HG03060 (cell line): ENCODE measurements around the gene KRTAP5-7.
"Not testable (repeated sequence)": the region's sequence is repeated elsewhere in the genome, so short reads cannot be mapped to it uniquely, and the experiment has no call there.

Source experiments
- ATAC-seq: cut with Tn5 transposase; IDR thresholded peaks from one replicate; pipeline ENCODE4 v1.9.1; 2021; ENCODE audit warnings: low read depth, moderate number of reproducible peaks; ENCODE audit not compliant: unreplicated experiment

Gene KRTAP5-7

DNA sequence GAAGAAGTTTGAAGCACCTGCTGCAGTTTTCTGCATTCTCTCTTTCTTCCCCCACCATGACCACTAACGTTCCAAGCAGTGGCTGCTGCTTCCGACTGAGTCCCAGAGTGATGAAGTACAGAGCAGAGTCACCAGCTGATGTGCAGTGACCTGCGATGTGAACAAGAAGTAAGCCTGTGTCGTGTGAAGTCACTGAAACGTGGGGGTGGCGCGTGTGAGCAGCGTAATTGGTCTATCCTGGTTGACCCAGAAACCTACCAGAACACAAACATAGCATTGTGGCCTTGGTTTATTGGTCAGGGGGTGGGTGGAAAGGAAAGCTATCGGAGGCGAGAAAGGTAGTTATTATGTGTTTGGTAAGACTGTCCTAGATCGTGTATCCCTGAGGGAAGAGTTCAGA, 3.5 kb downstream of the KRTAP5-7 start:
- ATAC-seq: no peak

DNA sequence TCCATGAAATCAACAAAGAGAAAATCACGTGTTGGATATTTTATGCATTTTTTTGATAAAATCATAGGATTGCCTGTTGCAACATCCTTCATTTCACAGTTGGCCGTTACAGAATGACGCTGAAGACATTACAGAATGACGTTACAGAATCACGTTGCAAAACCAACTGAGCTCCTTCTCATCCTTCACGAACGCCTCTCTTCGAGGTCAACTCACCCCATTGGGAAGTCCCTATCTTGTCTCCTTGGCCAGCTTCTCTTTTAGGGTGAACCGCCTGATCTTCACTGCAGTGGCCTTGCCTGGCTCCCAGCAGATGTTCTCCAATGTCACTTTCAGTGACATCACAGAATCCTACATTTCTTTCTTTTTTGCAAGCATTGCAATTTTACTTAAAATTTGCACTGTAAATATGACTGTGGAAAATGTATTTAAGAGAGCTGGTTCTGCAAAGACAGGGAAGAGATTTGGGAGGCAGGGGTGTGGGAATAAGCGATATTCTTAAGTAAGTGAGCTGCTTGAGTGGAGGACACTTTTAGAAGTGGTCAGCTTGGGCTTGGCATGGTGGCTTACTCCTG, 5.1 kb downstream of the KRTAP5-7 start:
- ATAC-seq: no peak

DNA sequence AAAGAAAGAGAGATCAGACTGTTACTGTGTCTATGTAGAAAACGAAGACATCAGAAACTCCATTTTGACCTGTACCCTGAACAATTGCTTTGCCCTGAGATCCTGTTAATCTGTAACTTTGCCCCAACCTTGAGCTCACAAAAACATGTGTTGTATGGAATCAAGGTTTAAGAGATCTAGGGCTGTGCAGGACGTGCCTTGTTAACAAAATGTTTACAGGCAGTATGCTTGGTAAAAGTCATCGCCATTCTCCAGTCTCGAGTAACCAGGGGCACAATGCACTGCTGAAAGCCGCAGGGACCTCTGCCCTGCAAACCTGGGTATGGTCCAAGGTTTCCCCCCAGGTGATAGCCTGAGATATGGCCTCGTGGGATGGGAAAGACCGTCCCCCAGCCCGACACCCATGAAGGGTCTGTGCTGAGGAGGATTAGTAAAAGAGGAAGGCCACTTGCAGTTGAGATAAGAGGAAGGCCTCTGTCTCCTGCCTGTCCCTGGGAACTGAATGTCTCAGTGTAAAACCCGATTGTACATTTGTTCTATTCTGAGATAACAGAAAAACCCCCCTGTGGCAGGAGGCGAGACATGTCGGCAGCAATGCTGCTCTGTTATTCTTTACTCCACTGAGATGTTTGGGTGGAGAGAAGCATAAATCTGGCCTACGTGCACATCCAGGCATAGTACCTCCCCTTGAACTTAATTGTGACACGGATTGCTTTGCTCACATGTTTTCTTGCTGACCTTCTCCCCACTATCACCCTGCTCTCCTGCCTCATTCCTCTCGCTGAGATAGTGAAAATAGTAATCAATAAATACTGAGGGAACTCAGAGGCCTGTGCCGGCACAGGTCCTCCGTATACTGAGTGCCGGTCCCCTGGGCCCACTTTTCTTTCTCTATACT, 7.9 kb downstream of the KRTAP5-7 start:
- not testable (repeated sequence) for ATAC-seq

DNA sequence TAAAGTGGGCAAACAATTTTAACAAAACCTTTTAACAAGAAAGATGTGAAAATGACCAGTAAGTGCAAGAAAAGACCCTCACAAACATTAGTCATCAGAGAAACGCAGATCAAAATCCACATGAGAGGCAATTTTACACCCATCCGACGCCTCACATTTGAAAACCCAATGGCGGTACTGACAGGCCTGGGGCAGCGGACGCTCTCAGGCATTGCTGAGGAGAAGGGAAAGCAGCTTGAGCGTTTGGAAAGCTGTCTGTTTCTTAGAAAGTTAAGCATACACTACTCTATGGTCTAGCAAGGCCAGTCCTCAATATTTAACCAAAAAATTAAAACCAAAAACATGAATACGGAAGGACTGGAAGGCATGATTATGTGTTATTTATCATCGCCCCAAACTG, 8.8 kb downstream of the KRTAP5-7 start:
- no peak for ATAC-seq

DNA sequence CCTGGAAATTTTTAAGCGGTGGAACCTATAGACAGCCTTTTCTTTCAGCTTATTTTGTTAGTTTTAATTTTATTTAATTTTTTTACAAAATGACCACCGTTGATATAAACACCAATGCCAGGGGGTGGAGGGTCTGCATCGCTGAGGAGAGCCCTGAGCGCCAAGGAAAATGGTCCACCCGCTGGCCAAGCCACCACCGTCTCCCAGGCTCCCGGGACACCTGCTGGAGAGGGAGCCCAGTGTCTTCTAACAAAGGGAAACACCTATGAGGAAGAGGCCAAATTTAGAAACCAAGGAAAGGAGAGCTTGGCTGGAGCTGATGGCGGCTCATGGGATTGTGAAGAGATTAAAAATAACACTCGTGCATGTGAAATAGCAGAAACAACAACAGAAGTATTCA, 10.5 kb downstream of the KRTAP5-7 start:
- no peak for ATAC-seq

DNA sequence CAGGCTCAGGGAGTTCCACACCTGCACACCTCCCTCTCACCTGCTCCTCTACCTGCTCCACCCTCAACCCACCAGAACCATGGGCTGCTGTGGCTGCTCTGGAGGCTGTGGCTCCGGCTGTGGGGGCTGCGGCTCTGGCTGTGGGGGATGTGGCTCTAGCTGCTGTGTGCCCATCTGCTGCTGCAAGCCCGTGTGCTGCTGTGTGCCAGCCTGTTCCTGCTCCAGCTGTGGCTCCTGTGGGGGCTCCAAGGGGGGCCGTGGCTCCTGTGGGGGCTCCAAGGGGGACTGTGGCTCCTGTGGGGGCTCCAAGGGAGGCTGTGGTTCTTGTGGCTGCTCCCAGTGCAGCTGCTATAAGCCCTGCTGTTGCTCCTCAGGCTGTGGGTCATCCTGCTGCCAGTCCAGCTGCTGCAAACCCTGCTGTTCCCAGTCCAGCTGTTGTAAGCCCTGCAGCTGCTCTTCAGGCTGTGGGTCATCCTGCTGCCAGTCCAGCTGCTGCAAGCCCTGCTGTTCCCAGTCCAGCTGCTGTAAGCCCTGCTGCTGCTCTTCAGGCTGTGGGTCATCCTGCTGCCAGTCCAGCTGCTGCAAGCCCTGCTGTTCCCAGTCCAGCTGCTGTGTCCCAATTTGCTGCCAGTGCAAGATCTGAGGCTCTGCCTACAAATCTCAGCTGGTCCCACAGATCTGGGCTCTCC, 11.1 kb downstream of the KRTAP5-7 start, which contains the start of gene KRTAP5-8:
TSS of gene KRTAP5-8 (plus strand) at position 49 of the 689 bp plus-strand sequence. CDS start at position 80, 31 bp downstream.
- not testable (repeated sequence) for ATAC-seq

DNA sequence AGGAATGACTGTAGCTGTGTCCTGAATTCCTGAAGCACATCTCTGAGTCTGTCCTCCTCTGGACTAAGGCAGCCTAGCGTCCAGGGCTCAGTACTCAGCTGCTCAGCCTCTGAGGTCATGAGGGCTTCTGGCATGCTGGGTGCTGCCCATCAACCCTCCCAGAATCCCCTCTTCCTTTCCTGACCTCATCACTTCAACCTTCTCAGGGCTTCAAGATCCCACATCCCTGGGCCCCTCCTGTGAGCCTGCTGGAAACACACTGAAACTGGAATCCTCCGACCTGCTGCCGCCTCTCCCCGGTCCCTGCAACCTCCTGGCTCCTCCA, 11.6 kb downstream of the KRTAP5-7 start:
- no peak for ATAC-seq

DNA sequence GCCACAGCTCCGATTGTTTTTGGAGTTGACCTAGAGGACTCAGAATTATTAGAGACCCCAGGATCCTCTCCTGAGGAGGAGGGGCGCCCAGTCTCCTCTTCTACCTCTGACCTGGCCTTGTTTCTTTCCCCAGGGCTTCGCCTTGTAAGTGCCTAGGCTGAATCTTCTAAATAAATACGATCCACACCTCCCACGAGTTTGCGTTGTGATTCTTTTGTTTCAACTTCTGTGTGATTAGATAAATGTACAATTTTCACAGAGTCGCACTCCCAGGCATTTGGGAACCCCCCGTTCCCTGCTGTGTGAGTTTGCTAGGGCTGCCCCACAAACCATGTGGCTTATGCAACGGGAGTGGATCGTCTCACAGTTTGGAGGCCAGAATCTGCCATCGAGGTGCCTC, 11.9 kb downstream of the KRTAP5-7 start:
- no peak for ATAC-seq

DNA sequence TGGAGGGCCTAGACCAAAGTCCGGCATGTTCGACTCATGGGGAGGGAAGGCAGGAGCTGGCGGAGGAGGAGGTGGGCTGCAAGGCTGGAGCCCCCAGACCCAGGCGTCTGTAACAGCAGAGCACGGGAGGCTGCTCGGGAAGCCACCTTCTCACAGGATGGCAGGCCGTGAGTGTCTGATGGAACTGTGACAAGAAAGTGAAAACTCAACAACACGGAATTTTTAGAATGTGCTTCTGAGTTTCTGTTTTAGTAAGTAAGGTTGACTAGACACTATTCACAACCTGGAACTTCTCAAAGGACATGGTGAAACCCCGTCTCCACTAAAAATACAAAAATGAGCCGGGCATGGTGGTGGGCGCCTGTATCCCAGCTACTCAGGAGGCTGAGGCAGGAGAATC, 12.9 kb downstream of the KRTAP5-7 start:
- not testable (repeated sequence) for ATAC-seq

DNA sequence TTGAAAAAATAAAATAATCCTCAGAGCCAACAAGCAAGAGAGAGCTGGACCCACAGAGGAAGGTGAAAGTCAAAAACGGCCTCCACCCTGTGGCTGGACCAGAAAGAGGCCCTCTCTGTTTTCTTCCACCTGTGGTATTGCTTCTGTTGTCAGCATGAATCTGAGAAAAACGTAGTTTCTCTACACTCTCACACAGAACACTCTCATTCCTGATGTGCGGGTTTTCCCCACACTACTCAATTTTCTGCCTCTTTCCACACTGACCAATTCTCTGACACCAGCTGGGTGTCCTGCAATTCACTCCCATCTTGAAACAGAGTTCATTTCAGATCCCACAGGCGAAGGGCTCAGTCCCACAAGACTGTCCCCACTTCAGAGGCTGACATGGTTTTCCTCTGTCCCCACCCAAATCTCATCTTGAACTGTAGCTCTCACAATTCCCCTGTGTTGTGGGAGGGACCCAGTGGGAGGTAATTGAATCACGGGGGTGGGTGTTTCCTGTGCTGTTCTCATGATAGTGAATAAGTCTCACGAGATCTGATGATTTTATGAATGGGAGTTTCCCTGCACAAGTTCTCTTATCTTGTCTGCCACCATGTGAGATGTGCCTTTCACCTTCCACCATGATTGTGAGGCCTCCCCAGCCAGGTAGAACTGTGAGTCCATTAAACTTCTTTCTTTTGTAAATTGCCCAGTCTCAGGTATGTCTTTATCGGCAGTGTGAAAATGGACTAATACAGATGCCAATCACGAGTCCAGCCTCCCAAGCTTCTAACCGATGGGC, 13.6 kb downstream of the KRTAP5-7 start:
- not testable (repeated sequence) for ATAC-seq

DNA sequence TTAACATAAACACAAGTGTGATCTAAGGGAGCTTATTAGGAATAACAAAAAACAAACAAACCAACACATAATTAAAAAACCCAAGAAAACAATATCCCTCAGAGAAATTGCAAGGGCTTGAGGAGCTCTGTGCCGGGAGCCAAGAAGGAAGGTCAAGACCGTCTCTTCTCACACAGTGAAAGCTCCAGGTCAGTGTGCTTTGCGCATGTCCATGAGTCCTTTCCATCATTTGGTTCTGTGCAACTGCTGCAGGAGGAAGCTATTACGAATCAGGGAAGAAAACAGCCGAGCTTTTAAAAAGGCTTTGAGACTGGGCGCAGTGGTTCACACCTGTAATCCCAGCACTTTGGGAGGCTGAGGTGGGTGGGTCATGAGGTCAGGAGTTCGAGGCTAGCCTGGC, 15.3 kb downstream of the KRTAP5-7 start:
- ATAC-seq: no peak

DNA sequence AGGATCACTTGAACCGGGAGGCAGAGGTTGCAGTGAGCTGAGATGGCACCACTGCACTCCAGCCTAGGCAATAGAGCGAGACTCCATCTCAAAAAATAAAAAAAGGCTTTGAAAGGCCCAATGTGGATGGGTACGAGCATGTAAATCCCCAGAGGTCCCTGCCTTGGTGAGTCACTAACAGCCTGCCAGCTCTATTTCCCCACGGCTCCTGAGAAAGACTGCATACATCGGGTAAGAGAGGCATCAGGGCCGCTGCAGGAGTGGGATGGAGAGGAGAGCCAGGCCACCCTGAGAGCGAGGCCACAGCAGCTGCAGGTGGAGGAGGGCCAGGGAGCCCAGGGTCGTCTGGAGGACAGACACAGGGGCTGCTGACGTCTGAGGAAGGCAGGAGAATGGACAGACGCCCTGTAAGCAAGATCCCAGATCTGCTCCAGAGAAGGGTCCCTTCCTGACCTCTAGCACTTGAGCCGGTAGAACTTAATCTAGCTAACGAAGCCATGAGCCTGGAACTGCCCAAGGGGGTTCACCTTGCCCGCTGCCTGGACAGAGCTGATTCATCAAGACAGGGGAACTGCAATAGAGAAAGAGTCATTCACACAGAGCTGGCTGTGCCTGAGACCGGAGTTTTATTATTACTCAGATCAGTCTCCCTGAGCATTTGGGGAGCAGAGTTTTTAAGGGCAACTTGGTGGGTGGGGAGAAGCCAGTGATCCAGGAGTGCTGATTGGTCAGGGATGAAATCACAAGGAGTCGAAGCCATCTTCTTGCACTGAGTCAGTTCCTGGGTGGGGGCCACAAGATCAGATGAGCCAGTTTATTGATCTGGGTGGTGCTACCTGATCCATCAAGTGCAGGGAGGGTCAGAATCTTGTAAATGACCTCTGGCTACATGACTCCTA, 16.1 kb downstream of the KRTAP5-7 start:
- ATAC-seq: no peak

DNA sequence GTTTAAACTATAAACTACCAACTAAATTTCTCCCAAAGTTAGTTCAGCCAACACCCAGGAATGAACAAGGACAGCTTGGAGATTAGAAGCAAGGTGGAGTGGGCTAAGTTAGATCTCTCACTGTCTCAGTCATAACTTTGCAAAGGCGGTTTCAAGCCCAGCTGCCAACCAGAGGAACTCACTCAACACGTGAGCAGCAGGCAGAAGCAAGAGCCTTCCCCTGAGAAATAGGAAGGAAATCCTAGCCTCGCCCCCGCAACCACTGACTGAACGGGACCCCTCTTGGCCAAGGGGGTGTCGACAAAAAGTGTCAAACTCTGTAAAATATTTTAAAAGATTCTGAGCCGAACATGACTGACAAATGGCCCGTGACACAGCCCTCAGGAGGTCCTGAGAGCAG, 16.8 kb downstream of the KRTAP5-7 start:
- ATAC-seq: no peak

DNA sequence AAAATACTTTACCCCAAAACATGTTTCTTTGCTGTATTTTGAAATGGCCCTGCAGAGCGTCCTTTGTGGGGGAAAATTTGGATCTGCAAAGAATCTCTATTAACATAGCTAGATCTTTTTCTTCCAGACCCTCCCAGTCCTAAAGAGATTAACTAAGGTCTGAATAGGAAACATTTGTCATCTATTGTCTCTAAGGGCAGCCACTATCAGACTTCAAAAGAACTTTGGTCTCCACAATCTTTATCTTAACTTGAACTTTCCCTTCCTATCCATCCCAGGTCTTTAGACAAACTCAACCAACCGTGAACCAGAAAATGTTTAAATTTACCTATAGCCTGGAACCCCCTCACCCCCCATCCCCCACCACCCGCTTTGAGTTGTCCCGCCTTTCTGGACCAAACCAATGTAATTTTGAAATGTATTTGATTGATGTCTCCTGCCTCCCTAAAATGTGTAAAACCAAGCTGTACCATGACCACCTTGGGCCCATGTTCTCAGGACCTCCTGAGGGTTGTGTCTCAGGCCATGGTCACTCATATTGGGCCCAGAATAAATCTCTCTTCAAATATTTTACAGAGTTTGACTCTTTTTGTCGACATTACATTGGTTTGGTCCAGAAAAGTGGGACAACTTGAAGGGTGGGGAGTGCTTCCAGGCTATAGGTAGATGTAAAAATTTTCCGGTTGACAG, 17.6 kb downstream of the KRTAP5-7 start:
- no peak for ATAC-seq

DNA sequence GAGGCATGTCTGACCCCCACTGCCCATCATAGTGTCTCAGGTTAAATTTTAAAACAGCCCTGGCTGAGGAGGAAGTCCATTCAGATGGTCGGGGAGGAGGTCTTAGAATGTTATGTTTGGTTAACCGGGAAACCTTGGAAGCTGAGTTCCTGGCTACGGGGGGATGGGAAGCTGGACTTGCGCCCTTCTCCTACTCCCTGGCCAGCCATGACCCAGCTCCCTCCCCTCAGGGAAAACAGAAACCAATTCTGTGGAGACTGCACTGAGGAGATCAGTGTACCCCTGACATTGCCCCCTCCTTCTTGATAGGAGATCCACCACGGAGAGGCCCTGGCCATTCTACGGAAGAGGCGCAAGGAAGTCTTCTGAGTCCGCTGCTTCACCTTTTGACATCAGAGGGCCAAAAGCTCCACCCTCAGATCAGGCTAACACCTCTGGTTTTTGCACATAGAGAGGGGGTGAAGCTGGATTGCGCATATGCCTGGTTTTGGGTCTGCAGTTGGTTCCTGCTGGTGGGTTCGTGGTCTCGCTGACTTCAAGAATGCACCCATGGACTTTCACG, 18.4 kb downstream of the KRTAP5-7 start:
- no peak for ATAC-seq

DNA sequence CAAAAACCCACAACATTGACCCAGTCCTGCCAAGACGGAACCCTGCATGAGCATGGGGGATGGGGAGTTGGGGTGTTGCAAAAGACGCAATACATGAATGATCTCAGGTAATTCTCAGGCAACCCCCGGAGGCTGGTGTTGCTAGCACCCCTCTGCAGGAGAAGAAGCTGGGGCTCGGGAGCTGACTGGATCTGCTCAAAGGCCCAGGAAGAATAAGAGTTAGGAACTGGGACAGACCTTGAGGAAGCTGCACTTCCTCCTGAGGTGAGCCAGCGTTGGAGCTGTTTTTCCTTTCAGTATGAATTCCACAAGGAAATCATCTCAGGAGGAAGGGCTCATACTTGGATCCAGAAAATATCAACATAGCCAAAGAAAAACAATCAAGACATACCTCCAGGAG, 21.1 kb downstream of the KRTAP5-7 start, which contains the start of gene KRTAP5-9:
TSS of gene KRTAP5-9 (plus strand) at position 301 of the 400 bp plus-strand sequence. CDS start 238 bp downstream, outside the sequence.
- no peak for ATAC-seq

DNA sequence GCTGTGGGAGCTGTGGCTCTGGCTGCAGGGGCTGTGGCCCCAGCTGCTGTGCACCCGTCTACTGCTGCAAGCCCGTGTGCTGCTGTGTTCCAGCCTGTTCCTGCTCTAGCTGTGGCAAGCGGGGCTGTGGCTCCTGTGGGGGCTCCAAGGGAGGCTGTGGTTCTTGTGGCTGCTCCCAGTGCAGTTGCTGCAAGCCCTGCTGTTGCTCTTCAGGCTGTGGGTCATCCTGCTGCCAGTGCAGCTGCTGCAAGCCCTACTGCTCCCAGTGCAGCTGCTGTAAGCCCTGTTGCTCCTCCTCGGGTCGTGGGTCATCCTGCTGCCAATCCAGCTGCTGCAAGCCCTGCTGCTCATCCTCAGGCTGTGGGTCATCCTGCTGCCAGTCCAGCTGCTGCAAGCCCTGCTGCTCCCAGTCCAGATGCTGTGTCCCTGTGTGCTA, 21.7 kb downstream of the KRTAP5-7 start:
- ATAC-seq: no peak

DNA sequence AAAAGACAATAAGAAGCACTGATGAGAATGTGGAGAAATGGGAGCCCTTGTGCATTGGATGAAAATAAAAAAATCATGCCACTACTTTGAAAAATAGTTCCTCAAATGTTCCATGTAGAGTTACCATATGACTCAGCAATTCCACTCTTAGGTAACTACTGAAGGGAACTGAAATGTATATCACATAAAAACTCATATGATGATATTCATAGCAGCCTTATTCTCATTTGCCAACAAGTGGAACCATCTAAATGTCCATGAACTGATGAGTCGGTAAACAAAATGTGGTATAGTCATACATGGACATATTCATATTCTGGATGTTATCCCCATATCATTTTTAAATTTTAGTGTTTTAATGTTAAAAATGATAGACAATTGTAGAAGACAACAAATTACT, 24.6 kb downstream of the KRTAP5-7 start:
- no peak for ATAC-seq

DNA sequence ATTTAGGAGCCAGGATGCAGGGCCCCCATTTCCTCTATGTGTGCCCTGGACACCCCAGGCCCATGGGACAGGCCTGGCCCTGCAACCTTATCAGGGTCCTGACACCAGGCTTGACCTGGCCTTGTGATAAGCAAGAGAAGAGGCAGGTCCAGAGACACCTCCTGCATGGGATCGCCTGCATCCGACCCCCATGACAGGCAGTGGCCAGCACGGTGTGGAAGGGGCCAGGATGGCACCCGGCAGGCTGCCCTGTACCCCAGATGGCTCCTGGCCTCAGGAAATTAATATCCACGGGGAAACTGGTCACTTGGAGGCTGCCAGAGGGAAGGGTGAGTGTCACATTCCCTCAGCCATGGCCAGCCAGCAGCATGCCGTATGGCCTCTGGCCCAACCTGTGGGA, 27.9 kb downstream of the KRTAP5-7 start:
- ATAC-seq: no peak
